ENCODE data around the gene DDX56. TPM values are rescaled to one million over a fixed set of nuclear protein-coding genes. Genes with fewer than 3 reads are reported as not detected.

The DDX56 gene
- total and polyA plus RNA-seq, 9 of the 15 experiments (the other 6 are each of a cell fraction or from before 2014, with no cell fraction given), result 33.0 to 145 (median 102) TPM

DNA sequence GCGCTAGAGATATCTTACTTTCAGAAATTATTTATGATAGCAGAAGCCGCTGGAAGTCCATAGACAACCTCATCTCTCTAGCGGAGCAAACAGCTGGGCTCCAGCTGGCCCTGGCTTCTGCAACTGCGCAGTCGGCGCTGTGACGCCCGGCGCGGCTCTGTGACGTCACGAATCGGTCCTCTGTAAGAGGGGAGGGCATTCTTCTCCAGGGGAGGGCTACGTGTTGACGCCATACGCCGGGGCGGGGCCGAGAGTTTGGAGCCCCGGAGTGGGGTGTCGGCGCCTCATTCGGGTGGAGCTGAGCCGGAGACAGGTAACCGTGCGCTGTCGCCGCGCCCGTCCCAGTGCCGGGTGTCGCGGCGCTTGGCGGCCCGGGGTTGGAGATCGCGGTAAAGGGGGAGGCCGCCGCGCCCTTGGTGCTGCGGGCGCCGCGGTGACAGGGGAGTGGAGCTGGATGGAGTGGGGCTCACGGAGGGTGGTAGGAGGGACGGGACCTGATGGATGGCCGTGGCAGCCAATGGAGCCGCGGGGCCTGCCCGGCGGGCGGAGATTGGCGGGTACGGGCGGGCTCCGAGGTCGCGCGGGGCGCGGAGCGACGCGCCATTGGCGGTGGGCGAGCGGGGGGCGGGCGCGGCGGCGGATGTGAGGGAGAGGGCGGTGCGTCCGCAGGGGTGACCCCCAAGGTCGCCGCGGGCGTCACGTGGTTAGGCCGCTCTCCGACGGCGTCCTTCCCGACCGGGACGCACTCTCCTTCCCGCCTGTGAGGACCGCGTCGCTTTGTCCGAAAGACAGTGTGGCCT is 32.8 kb upstream of the DDX56 start, which contains the start of gene OGDH (continued):
- TF ChIP-seq, protein P1, sequence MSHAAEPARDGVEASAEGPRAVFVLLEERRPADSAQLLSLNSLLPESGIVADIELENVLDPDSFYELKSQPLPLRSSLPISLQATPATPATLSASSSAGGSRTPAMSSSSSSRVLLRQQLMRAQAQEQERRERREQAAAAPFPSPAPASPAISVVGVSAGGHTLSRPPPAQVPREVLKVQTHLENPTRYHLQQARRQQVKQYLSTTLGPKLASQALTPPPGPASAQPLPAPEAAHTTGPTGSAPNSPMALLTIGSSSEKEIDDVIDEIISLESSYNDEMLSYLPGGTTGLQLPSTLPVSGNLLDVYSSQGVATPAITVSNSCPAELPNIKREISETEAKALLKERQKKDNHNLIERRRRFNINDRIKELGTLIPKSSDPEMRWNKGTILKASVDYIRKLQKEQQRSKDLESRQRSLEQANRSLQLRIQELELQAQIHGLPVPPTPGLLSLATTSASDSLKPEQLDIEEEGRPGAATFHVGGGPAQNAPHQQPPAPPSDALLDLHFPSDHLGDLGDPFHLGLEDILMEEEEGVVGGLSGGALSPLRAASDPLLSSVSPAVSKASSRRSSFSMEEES (CRISPR knock-in tag; IDR thresholded peaks at IDR 0.05), result peak; percentile 98
- TF ChIP-seq, protein P2, sequence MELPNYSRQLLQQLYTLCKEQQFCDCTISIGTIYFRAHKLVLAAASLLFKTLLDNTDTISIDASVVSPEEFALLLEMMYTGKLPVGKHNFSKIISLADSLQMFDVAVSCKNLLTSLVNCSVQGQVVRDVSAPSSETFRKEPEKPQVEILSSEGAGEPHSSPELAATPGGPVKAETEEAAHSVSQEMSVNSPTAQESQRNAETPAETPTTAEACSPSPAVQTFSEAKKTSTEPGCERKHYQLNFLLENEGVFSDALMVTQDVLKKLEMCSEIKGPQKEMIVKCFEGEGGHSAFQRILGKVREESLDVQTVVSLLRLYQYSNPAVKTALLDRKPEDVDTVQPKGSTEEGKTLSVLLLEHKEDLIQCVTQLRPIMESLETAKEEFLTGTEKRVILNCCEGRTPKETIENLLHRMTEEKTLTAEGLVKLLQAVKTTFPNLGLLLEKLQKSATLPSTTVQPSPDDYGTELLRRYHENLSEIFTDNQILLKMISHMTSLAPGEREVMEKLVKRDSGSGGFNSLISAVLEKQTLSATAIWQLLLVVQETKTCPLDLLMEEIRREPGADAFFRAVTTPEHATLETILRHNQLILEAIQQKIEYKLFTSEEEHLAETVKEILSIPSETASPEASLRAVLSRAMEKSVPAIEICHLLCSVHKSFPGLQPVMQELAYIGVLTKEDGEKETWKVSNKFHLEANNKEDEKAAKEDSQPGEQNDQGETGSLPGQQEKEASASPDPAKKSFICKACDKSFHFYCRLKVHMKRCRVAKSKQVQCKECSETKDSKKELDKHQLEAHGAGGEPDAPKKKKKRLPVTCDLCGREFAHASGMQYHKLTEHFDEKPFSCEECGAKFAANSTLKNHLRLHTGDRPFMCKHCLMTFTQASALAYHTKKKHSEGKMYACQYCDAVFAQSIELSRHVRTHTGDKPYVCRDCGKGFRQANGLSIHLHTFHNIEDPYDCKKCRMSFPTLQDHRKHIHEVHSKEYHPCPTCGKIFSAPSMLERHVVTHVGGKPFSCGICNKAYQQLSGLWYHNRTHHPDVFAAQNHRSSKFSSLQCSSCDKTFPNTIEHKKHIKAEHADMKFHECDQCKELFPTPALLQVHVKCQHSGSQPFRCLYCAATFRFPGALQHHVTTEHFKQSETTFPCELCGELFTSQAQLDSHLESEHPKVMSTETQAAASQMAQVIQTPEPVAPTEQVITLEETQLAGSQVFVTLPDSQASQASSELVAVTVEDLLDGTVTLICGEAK (IDR thresholded peaks at IDR 0.05), result peak; percentile 72
- TF ChIP-seq, protein P2 (CRISPR knock-in tag; IDR thresholded peaks at IDR 0.05), result no peak
- 0 out of 2 replicates have a peak, but pooled peaks have one; percentile 5 for TF ChIP-seq ARID1B (IDR thresholded peaks at IDR 0.05)
- TF ChIP-seq, protein P3, sequence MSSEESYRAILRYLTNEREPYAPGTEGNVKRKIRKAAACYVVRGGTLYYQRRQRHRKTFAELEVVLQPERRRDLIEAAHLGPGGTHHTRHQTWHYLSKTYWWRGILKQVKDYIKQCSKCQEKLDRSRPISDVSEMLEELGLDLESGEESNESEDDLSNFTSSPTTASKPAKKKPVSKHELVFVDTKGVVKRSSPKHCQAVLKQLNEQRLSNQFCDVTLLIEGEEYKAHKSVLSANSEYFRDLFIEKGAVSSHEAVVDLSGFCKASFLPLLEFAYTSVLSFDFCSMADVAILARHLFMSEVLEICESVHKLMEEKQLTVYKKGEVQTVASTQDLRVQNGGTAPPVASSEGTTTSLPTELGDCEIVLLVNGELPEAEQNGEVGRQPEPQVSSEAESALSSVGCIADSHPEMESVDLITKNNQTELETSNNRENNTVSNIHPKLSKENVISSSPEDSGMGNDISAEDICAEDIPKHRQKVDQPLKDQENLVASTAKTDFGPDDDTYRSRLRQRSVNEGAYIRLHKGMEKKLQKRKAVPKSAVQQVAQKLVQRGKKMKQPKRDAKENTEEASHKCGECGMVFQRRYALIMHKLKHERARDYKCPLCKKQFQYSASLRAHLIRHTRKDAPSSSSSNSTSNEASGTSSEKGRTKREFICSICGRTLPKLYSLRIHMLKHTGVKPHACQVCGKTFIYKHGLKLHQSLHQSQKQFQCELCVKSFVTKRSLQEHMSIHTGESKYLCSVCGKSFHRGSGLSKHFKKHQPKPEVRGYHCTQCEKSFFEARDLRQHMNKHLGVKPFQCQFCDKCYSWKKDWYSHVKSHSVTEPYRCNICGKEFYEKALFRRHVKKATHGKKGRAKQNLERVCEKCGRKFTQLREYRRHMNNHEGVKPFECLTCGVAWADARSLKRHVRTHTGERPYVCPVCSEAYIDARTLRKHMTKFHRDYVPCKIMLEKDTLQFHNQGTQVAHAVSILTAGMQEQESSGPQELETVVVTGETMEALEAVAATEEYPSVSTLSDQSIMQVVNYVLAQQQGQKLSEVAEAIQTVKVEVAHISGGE (CRISPR knock-in tag; IDR thresholded peaks at IDR 0.05), result peak in 1 of 3 experiments; percentile 50; a peak in 2 of 6 replicates
- no peak for TF ChIP-seq RBM15 (IDR thresholded peaks at IDR 0.05; ENCODE audit: insufficient read depth, low read length)
- peak; percentile 83 for TF ChIP-seq JUND (IDR thresholded peaks at IDR 0.05; ENCODE audit: borderline replicate concordance, low read depth, low read length)
- peak; percentile 72; the same call in 1 of the 3 replicates for TF ChIP-seq JUND (tag; IDR thresholded peaks at IDR 0.05; ENCODE audit: borderline replicate concordance, low read depth, low read length)
- TF ChIP-seq CREB1 (IDR thresholded peaks at IDR 0.05), result peak; percentile 98
- peak; percentile 99 for TF ChIP-seq CREB1 (CRISPR knock-in tag; IDR thresholded peaks at IDR 0.05)
- no peak for TF ChIP-seq SMAD2 (IDR thresholded peaks at IDR 0.05; ENCODE audit: low read depth, low read length)
- TF ChIP-seq ZNF583 (CRISPR knock-in tag; IDR thresholded peaks at IDR 0.05), result 0 out of 2 replicates have a peak, but pooled peaks have one; percentile 17
